Bronchial epithelial cell (primary cell): ENCODE results near the gene LDB2. TPM values are rescaled to one million over a fixed set of nuclear protein-coding genes. Genes with fewer than 3 reads are reported as not detected.

Experiments
- DNase-seq: peaks from one replicate; pipeline ENCODE4 v3.0.0-alpha.2; 2010; ENCODE audit warnings: low read depth
- FAIRE-seq: peaks from 2 replicates; lab custom pipeline; 2011; peaks lifted over from hg19 to GRCh38; lab: Jason Lieb, UNC
- H3K27me3 ChIP-seq: 2 replicates; pipeline ENCODE4 v1.5.1; 2011; ENCODE audit warnings: low read length; ENCODE audit not compliant: control insufficient read depth, insufficient read depth
- H3K36me3 ChIP-seq: 2 replicates; pipeline ENCODE4 v1.5.1; 2011; ENCODE audit warnings: low read length; ENCODE audit not compliant: control insufficient read depth, insufficient read depth
- H3K4me3 ChIP-seq: 2 replicates; pipeline ENCODE4 v1.5.1; 2011; ENCODE audit warnings: mild to moderate bottlenecking, low read depth, low read length, control low read depth
- CTCF ChIP-seq: IDR thresholded peaks from 2 replicates; pipeline ENCODE4 v1.5.1; 2011; ENCODE audit warnings: mild to moderate bottlenecking, moderate library complexity, low read length, control low read depth, inconsistent platforms; ENCODE audit not compliant: insufficient read depth, severe bottlenecking
- total RNA-seq: library from RNA; depleted of rRNA; stranded (reverse); fragments of >200 nt; gene quantifications from 2 replicates; pipeline ENCODE4 v1.2.1, GENCODE V29; 2014

Gene LDB2
- total RNA-seq, 1 donor from 2014 or later = not detected

GRCh38 chr4:16505267-16505666, 393.2 kb downstream of the LDB2 start:
- Histone ChIP-seq H3K36me3 (no peaks in the 10 kb centered on the region), H3K4me3 (no peak overlapping the region), H3K27me3 (no peaks in the 10 kb centered on the region)
- FAIRE-seq = no peak
- DNase-seq = no peak
- no peak for TF ChIP-seq CTCF

DNA sequence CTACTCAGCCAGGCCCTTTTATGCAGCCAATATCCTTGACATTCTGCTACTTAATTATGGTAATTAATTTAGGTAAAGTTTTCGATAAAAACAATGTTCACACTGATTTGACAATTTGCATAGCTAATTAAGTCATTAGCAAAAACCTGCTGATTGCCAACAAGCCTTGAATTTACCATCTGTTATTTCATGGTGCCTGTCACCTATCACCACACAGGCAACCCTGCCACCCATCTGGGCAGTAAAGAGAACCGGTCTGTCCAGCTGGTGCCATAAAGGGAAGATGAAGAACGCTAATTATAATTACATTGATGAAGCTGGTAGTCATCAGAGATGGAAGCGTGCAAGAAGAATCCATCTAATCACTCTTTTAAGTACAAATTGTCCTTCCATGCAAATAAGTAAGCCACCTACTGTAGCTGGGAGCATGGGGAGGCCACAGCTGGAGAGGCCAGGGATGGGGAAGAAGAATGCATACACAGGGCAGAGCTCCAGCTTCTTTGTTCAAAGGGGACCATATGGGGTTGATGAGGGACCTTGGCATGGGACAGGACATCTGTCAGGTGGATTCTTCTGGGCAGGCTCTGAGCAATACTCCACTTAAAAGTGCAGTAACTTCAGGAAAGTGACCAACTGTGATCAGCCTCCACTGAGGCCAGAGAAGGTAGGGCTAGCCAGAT, 394.9 kb downstream of the LDB2 start:
- FAIRE-seq (peak; percentile 55), DNase-seq (no peak)
- no peak for TF ChIP-seq CTCF
- H3K27me3 ChIP-seq = no peaks in the 10 kb centered on the region
- no peak overlapping the region for H3K4me3 ChIP-seq
- no peaks in the 10 kb centered on the region for H3K36me3 ChIP-seq

GRCh38 chr4:16498978-16499377, 399.5 kb downstream of the LDB2 start:
- no peak for TF ChIP-seq CTCF
- DNase-seq (no peak), FAIRE-seq (no peak)
- H3K4me3 ChIP-seq = no peak overlapping the region
- no peaks in the 10 kb centered on the region for H3K36me3 ChIP-seq
- no peaks in the 10 kb centered on the region for H3K27me3 ChIP-seq

DNA sequence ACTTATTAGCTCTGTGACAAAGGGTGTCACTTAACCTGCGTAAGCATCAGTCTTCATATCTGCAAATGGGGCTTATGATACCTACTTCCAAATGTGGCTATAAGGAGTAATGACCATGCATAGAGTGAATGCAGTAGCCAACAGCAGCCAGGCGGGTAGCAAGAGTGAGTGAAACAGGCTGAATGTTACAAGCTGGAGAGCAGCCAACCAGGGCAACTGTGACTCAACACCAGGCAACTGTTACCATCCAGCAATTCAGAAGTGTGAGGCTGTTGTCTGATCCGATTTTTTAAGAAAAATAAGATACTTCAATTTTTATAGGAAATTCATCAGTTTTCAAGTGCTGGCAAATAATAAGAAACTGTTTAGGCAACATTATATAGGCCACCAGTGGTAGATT, 401.9 kb downstream of the LDB2 start:
- TF ChIP-seq CTCF = no peak
- Histone ChIP-seq H3K27me3 (no peaks in the 10 kb centered on the region), H3K36me3 (no peaks in the 10 kb centered on the region), H3K4me3 (no peak overlapping the region)
- FAIRE-seq = peak; percentile 43
- DNase-seq = peak; percentile 16

DNA sequence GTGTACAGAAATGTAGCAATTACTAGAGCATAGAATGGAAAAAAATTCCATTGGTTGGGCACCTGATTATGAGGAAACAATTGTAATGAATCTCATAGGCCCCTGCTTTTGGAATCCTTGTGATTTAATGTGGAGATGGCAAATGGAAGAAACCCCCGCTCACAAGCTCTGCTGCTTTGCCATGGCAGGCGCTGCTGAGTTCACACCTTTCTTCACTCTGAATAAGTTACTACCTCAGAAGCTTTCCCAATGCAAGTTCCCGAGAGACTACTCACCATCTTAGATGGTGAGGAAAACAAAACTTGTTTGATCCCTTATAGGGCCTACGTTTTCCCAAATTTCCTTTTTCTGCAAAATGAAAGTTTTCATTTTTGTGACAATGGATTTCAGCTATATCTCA, 405.6 kb downstream of the LDB2 start:
- TF ChIP-seq CTCF = no peak
- Histone ChIP-seq H3K4me3 (no peak overlapping the region), H3K36me3 (no peaks in the 10 kb centered on the region), H3K27me3 (no peaks in the 10 kb centered on the region)
- FAIRE-seq = no peak
- no peak for DNase-seq

DNA sequence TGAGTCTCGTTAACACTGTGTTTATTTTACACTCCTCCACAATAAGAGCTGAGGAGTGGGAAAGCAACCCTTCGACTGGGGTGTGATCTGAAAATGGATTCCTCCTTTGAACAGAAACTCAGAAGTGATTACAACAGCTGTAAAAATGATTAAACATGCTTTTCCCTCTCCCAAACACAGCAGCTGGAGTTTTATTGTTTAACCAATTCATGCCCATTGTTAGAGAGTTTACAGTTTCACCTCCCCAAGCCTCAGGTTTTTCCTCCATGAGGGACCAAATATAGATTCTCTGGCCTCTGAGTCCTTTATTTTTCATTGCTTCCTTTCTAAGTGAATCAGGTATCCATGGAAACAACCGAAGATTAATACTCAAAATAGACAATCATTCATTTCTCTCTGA, 409.2 kb downstream of the LDB2 start:
- no peak overlapping the region for H3K4me3 ChIP-seq
- no peak for TF ChIP-seq CTCF
- no peaks in the 10 kb centered on the region for H3K27me3 ChIP-seq
- H3K36me3 ChIP-seq = no peaks in the 10 kb centered on the region
- DNase-seq (no peak), FAIRE-seq (no peak)
